HepG2 (cell line): ENCODE measurements around the gene C1orf35. TPM values are rescaled to one million over a fixed set of nuclear protein-coding genes. Genes with fewer than 3 reads are reported as not detected.
A peak's percentile ranks its signal among the peaks of the same experiment; 100 is the strongest.

Source experiments
- ETV6 ChIP-seq: sonication (generic); formaldehyde crosslinking; conservative IDR thresholded peaks from 2 replicates; pipeline ENCODE4 v1.4.0; 2020; ENCODE audit warnings: missing genetic modification reagents
- FOXA3 ChIP-seq: IDR thresholded peaks from 2 replicates; pipeline ENCODE4 v1.6.1; 2016; ENCODE audit warnings: missing genetic modification reagents, missing compliant biosample characterization
- GATAD2A ChIP-seq: IDR thresholded peaks from 2 replicates; pipeline ENCODE4 v1.6.1; 2016
- JUN ChIP-seq: sonication (generic); formaldehyde crosslinking; IDR thresholded peaks from 2 replicates; pipeline ENCODE4 v1.4.0; 2020; ENCODE audit warnings: mild to moderate bottlenecking, missing genetic modification reagents
- MED13 ChIP-seq: sonication (generic); formaldehyde crosslinking; IDR thresholded peaks from 2 replicates; pipeline ENCODE4 v1.5.0; 2020; ENCODE audit warnings: missing genetic modification reagents
- RARA ChIP-seq: IDR thresholded peaks from 2 replicates; pipeline ENCODE4 v1.6.1; 2016; ENCODE audit warnings: missing genetic modification reagents, missing compliant biosample characterization
- SOX5 ChIP-seq: IDR thresholded peaks from 2 replicates; pipeline ENCODE4 v1.6.1; 2016; ENCODE audit warnings: borderline replicate concordance
- TCF12 ChIP-seq, 2 experiments: fragments of 450-650 bp in 1 of 2; sonication (generic) in 1 of 2; formaldehyde crosslinking in 1 of 2; IDR thresholded peaks; 2 replicates each; pipeline versions ENCODE4 v1.6.1 to v1.8.0; 2017 to 2022; ENCODE audit warnings: antibody characterized with exemption in 1 of 2, mild to moderate bottlenecking in 1 of 2, missing genetic modification reagents in 1 of 2, moderate library complexity in 1 of 2
- ZFYVE20 ChIP-seq: sonication (generic); formaldehyde crosslinking; IDR thresholded peaks from 2 replicates; pipeline ENCODE4 v1.8.0; 2023; ENCODE audit warnings: low read depth, mild to moderate bottlenecking, moderate library complexity, missing genetic modification reagents, borderline replicate concordance
- ZNF430 ChIP-seq: sonication (generic); formaldehyde crosslinking; IDR thresholded peaks from 2 replicates; pipeline ENCODE4 v1.9.0; 2021; ENCODE audit warnings: mild to moderate bottlenecking, missing genetic modification reagents
- ZNF563 ChIP-seq: sonication (generic); formaldehyde crosslinking; IDR thresholded peaks from 2 replicates; pipeline ENCODE4 v1.8.0; 2022; ENCODE audit warnings: mild to moderate bottlenecking, moderate library complexity, missing genetic modification reagents
- polyA plus RNA-seq, 8 experiments: library from polyadenylated mRNA; depleted of rRNA in 3 of 8; stranded (reverse) in 7 of 8; unstranded in 1 of 8; fragments of >200 nt; fragmentation: Illumina TruSeq in 4 of 8; extraction: Trizol in 4 of 8; gene quantifications; 2 replicates each; pipeline versions ENCODE4 v1.2.1 to v1.2.3, GENCODE V29; 2011 to 2016; ENCODE audit warnings: low read depth in 4 of 8, missing spikeins in 1 of 8, mixed read lengths in 1 of 8; ENCODE audit not compliant: insufficient read depth in 1 of 8
- total RNA-seq, 5 experiments: library from RNA; depleted of rRNA; stranded (reverse); fragments of >200 nt; fragmentation: Illumina TruSeq; extraction: Trizol; gene quantifications; 2 replicates each; pipeline ENCODE4 v1.2.3, GENCODE V29; 2016; ENCODE audit warnings: low read depth in 1 of 5
- TF ChIP-seq, protein P1 (sequence below): sonication (generic); formaldehyde crosslinking; IDR thresholded peaks from 2 replicates; pipeline ENCODE4 v1.4.0; 2020; ENCODE audit warnings: missing genetic modification reagents
- TF ChIP-seq, protein P2 (sequence below): sonication (generic); formaldehyde crosslinking; IDR thresholded peaks from 2 replicates; pipeline ENCODE4; 2020; ENCODE audit warnings: missing genetic modification reagents, mild to moderate bottlenecking, borderline replicate concordance
- TF ChIP-seq, protein P3 (sequence below): sonication (generic); formaldehyde crosslinking; conservative IDR thresholded peaks from 2 replicates; pipeline ENCODE4 v1.4.0; 2020; ENCODE audit warnings: missing genetic modification reagents
- TF ChIP-seq, protein P4 (sequence below): sonication (generic); formaldehyde crosslinking; IDR thresholded peaks from 2 replicates; pipeline ENCODE4 v1.5.0; 2020; ENCODE audit warnings: missing genetic modification reagents, mild to moderate bottlenecking, borderline replicate concordance
- TF ChIP-seq, protein P5 (sequence below): sonication (generic); formaldehyde crosslinking; IDR thresholded peaks from 2 replicates; pipeline ENCODE4 v1.5.1; 2020; ENCODE audit warnings: mild to moderate bottlenecking, missing genetic modification reagents, moderate library complexity
- TF ChIP-seq, protein P6 (sequence below): fragments of 450-650 bp; IDR thresholded peaks from 2 replicates; pipeline ENCODE4 v1.6.1; 2017; ENCODE audit warnings: mild to moderate bottlenecking

Gene C1orf35
- total and polyA plus RNA-seq, 2 of the 13 experiments (the other 11 are each of a cell fraction or from before 2014, with no cell fraction given): 8.1 to 19.3 TPM

DNA sequence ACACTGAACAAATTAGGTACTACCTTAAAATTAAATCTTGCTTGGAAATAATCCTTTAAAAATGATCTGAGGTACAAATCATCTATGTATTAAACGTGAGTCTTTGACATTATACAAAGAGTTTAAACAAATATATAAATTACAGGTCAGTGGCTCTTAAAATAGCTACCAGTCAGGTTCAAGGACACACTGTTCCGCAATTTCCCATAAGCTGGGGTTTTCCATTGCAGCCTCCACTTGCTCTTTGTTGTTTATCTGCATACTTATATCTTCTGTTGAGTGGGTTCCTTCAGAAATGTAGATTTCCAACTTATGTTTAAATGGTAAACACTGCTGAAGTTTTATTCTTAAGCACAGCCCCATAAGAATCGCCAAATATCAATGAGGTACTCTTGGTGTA lies 11.7 kb upstream of the C1orf35 start (continued):
- TF ChIP-seq TCF12 (IDR thresholded peaks at IDR 0.05) (no peak), TCF12 (CRISPR knock-in tag; IDR thresholded peaks at IDR 0.05) (no peak), FOXA3 (CRISPR knock-in tag) (peak; percentile 59), SOX5 (CRISPR knock-in tag) (peak; percentile 34; the same call in 1 of the 2 replicates), MED13 (CRISPR knock-in tag) (no peak), ZNF563 (CRISPR knock-in tag) (no peak), RARA (CRISPR knock-in tag) (peak; percentile 86), JUN (no peak), ETV6 (no peak), ZNF430 (no peak), GATAD2A (CRISPR knock-in tag) (peak; percentile 47; the same call in 1 of the 2 replicates), ZFYVE20 (CRISPR knock-in tag) (no peak)
- TF ChIP-seq, protein P1, sequence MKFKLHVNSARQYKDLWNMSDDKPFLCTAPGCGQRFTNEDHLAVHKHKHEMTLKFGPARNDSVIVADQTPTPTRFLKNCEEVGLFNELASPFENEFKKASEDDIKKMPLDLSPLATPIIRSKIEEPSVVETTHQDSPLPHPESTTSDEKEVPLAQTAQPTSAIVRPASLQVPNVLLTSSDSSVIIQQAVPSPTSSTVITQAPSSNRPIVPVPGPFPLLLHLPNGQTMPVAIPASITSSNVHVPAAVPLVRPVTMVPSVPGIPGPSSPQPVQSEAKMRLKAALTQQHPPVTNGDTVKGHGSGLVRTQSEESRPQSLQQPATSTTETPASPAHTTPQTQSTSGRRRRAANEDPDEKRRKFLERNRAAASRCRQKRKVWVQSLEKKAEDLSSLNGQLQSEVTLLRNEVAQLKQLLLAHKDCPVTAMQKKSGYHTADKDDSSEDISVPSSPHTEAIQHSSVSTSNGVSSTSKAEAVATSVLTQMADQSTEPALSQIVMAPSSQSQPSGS: no peak
- TF ChIP-seq, protein P2, sequence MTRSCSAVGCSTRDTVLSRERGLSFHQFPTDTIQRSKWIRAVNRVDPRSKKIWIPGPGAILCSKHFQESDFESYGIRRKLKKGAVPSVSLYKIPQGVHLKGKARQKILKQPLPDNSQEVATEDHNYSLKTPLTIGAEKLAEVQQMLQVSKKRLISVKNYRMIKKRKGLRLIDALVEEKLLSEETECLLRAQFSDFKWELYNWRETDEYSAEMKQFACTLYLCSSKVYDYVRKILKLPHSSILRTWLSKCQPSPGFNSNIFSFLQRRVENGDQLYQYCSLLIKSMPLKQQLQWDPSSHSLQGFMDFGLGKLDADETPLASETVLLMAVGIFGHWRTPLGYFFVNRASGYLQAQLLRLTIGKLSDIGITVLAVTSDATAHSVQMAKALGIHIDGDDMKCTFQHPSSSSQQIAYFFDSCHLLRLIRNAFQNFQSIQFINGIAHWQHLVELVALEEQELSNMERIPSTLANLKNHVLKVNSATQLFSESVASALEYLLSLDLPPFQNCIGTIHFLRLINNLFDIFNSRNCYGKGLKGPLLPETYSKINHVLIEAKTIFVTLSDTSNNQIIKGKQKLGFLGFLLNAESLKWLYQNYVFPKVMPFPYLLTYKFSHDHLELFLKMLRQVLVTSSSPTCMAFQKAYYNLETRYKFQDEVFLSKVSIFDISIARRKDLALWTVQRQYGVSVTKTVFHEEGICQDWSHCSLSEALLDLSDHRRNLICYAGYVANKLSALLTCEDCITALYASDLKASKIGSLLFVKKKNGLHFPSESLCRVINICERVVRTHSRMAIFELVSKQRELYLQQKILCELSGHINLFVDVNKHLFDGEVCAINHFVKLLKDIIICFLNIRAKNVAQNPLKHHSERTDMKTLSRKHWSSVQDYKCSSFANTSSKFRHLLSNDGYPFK (CRISPR knock-in tag): no peak
- TF ChIP-seq, protein P3, sequence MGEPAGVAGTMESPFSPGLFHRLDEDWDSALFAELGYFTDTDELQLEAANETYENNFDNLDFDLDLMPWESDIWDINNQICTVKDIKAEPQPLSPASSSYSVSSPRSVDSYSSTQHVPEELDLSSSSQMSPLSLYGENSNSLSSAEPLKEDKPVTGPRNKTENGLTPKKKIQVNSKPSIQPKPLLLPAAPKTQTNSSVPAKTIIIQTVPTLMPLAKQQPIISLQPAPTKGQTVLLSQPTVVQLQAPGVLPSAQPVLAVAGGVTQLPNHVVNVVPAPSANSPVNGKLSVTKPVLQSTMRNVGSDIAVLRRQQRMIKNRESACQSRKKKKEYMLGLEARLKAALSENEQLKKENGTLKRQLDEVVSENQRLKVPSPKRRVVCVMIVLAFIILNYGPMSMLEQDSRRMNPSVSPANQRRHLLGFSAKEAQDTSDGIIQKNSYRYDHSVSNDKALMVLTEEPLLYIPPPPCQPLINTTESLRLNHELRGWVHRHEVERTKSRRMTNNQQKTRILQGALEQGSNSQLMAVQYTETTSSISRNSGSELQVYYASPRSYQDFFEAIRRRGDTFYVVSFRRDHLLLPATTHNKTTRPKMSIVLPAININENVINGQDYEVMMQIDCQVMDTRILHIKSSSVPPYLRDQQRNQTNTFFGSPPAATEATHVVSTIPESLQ (CRISPR knock-in tag): no peak
- TF ChIP-seq, protein P4, sequence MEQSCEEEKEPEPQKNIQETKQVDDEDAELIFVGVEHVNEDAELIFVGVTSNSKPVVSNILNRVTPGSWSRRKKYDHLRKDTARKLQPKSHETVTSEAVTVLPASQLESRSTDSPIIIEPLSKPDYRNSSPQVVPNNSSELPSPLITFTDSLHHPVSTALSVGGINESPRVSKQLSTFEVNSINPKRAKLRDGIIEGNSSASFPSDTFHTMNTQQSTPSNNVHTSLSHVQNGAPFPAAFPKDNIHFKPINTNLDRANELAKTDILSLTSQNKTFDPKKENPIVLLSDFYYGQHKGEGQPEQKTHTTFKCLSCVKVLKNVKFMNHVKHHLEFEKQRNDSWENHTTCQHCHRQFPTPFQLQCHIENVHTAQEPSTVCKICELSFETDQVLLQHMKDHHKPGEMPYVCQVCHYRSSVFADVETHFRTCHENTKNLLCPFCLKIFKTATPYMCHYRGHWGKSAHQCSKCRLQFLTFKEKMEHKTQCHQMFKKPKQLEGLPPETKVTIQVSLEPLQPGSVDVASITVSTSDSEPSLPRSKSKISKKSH: no peak
- TF ChIP-seq, protein P5, sequence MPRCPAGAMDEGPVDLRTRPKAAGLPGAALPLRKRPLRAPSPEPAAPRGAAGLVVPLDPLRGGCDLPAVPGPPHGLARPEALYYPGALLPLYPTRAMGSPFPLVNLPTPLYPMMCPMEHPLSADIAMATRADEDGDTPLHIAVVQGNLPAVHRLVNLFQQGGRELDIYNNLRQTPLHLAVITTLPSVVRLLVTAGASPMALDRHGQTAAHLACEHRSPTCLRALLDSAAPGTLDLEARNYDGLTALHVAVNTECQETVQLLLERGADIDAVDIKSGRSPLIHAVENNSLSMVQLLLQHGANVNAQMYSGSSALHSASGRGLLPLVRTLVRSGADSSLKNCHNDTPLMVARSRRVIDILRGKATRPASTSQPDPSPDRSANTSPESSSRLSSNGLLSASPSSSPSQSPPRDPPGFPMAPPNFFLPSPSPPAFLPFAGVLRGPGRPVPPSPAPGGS (CRISPR knock-in tag): no peak
- TF ChIP-seq, protein P6, sequence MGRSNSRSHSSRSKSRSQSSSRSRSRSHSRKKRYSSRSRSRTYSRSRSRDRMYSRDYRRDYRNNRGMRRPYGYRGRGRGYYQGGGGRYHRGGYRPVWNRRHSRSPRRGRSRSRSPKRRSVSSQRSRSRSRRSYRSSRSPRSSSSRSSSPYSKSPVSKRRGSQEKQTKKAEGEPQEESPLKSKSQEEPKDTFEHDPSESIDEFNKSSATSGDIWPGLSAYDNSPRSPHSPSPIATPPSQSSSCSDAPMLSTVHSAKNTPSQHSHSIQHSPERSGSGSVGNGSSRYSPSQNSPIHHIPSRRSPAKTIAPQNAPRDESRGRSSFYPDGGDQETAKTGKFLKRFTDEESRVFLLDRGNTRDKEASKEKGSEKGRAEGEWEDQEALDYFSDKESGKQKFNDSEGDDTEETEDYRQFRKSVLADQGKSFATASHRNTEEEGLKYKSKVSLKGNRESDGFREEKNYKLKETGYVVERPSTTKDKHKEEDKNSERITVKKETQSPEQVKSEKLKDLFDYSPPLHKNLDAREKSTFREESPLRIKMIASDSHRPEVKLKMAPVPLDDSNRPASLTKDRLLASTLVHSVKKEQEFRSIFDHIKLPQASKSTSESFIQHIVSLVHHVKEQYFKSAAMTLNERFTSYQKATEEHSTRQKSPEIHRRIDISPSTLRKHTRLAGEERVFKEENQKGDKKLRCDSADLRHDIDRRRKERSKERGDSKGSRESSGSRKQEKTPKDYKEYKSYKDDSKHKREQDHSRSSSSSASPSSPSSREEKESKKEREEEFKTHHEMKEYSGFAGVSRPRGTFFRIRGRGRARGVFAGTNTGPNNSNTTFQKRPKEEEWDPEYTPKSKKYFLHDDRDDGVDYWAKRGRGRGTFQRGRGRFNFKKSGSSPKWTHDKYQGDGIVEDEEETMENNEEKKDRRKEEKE: no peak
